ENCODE data around the gene EXOC1. TPM values are rescaled to one million over a fixed set of nuclear protein-coding genes. Genes with fewer than 3 reads are reported as not detected.
A peak's percentile ranks its signal among the peaks of the same experiment; 100 is the strongest.

EXOC1 gene
- total RNA-seq, 2 donors from 2014 or later: 19.8 to 20.6 TPM

DNA sequence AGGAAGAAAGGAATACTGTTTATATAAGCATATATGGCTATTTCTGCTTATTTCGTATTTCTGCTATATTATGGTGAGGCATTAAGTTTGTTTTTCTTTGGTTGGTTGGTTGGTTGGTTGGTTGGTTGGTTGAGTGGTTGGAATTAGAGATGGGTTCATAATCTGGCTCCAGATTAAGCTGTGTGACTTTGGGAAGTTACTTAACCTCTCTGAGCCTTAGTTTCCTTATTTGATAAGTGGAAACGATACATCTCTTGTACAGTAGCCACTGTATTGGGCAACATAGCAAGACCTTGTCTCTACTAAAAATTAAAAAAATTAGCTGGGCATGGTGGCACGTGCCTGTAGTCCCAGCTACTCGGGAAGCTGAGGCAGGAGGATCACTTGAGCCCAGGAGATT lies 49.2 kb downstream of the EXOC1 start:
- peaks cover 9% of the 10 kb centered on the region for H3K4me1 Mint-ChIP-seq
- no peak for ATAC-seq
- H3K36me3 Mint-ChIP-seq (ENCODE audit: low read depth): peaks cover 3% of the 10 kb centered on the region

DNA sequence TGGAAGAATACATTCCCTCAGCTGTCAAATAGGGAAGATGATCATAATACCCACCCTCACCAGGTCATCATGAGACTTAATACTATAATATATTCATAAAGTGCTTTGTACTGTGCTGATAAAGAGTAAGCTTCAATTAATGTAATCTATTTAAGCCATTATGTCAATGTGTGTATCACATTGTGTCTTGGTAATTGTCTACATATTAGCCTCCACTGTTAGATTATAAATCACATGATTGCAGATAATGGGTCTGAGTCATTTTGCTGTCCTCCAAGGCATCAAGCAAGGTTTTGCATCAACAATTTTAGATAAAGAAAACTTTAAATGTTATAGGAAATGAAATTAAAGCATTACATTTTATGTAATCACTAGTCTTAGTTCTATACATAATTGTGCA lies 50.1 kb downstream of the EXOC1 start:
- Mint-ChIP-seq H3K27ac (no peak overlapping the region), H3K4me1 (peaks cover 9% of the 10 kb centered on the region), H3K27me3 (no peaks in the 10 kb centered on the region), H3K4me3 (no peak overlapping the region), H3K36me3 (ENCODE audit: low read depth) (peaks cover 3% of the 10 kb centered on the region)
- no peak for DNase-seq
- no peak for ATAC-seq
- no peaks in the 10 kb centered on the region for H3K9me3 ChIP-seq (ENCODE audit: control insufficient read depth, low read length, poor library complexity, severe bottlenecking)

More for the DNA sequence above, 49.2 kb downstream of the EXOC1 start:
- Mint-ChIP-seq H3K27me3 (no peaks in the 10 kb centered on the region), H3K27ac (no peak overlapping the region), H3K4me3 (no peak overlapping the region)
- H3K9me3 ChIP-seq (ENCODE audit: control insufficient read depth, low read length, poor library complexity, severe bottlenecking): no peaks in the 10 kb centered on the region
- DNase-seq: no peak

DNA sequence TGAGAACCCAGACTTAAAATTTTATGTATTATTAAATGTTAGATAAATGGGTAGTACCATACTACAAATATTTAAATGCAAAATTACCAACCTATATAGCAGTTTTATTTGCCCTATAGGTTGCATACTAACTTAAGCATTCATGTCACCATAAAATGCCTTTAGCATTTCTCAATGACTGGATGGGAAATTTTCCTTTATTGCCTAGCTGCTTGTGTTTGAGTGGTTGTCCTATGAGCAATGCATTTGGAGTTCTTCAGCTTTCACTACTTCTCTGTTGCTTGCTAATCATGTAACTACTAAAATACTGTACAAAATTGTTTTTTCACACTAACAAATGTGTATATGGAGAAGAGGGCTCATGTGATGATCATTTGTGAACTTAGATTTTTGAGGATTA lies 51.1 kb downstream of the EXOC1 start:
- no peaks in the 10 kb centered on the region for H3K9me3 ChIP-seq (ENCODE audit: control insufficient read depth, low read length, poor library complexity, severe bottlenecking)
- H3K36me3 Mint-ChIP-seq (ENCODE audit: low read depth): peaks cover 3% of the 10 kb centered on the region
- DNase-seq (no peak), ATAC-seq (no peak)
- no peaks in the 10 kb centered on the region for H3K27me3 Mint-ChIP-seq
- H3K4me3 Mint-ChIP-seq: no peak overlapping the region
- no peak overlapping the region for H3K27ac Mint-ChIP-seq
- H3K4me1 Mint-ChIP-seq: peaks cover 9% of the 10 kb centered on the region

DNA sequence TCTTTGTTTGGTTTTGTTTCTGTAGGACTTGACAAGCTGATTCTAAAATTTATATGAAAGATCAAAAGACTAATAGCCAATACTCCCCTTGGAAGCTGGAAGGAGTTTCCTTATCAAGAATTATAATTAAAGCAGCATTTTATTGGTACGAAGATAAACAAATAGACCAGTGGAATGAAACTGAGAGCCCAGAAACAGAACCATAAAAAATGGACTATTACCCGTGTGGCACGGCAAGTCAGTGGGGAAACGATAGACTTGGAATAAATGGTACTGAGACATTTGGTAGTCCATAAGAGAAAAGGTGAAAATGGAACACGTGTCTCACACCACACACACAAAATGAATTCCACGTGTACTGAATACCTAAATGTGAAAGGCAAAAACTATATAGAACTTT lies 52.9 kb downstream of the EXOC1 start:
- peak overlapping the region; percentile 75 for H3K27ac Mint-ChIP-seq

DNA sequence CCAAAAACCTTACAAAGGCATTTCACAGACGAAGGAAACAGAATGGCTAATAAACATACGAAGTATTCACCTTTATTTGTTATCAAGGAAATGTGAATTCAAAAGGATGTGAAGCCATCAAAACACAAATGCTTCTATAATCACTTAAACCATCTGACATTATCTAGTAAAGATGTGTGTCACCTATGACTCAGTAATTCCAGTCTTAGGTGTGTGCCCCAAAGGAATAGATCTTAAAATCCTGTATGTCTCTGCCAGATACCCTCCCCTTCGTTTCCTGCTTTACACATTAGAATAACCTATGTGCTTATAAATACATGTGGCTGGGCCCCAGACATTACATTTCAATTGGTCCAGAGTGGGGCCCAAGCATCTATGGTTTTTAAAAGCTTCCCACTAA lies 53.5 kb downstream of the EXOC1 start:
- ATAC-seq (no peak), DNase-seq (no peak)
- H3K4me3 Mint-ChIP-seq: peak overlapping the region; percentile 58
- peaks cover 3% of the 10 kb centered on the region for H3K36me3 Mint-ChIP-seq (ENCODE audit: low read depth)
- peaks cover 9% of the 10 kb centered on the region for H3K4me1 Mint-ChIP-seq
- no peaks in the 10 kb centered on the region for H3K27me3 Mint-ChIP-seq
- H3K9me3 ChIP-seq (ENCODE audit: control insufficient read depth, low read length, poor library complexity, severe bottlenecking): no peaks in the 10 kb centered on the region
- peak overlapping the region; percentile 75 for H3K27ac Mint-ChIP-seq

More for the DNA sequence above, 52.9 kb downstream of the EXOC1 start:
- Mint-ChIP-seq H3K4me1 (peaks cover 9% of the 10 kb centered on the region), H3K36me3 (ENCODE audit: low read depth) (peaks cover 3% of the 10 kb centered on the region), H3K27me3 (no peaks in the 10 kb centered on the region), H3K4me3 (no peak overlapping the region)
- DNase-seq (no peak), ATAC-seq (no peak)
- H3K9me3 ChIP-seq (ENCODE audit: control insufficient read depth, low read length, poor library complexity, severe bottlenecking): no peaks in the 10 kb centered on the region

DNA sequence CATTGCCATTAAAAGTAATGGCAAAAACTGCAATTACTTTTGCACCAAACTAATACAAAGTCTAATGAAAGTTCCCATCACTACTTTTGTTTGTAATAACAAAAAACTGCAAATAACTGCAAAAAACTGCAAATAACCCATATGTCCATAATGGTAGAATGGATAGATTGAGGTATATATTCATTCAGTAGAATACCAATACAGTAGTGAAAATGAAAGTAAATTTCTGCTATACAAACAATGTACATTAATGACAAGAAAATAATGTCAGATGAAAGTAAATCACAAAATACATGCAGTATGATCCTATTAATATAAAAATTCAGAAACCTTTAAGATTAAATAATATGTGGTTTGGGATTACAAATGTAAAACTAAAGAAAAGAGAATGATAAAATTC lies 54.0 kb downstream of the EXOC1 start:
- Mint-ChIP-seq H3K4me1 (peaks cover 9% of the 10 kb centered on the region), H3K36me3 (ENCODE audit: low read depth) (peaks cover 3% of the 10 kb centered on the region), H3K27me3 (no peaks in the 10 kb centered on the region), H3K27ac (peak overlapping the region; percentile 75), H3K4me3 (peak overlapping the region; percentile 58)
- no peak for DNase-seq
- no peak for ATAC-seq
- no peaks in the 10 kb centered on the region for H3K9me3 ChIP-seq (ENCODE audit: control insufficient read depth, low read length, poor library complexity, severe bottlenecking)

DNA sequence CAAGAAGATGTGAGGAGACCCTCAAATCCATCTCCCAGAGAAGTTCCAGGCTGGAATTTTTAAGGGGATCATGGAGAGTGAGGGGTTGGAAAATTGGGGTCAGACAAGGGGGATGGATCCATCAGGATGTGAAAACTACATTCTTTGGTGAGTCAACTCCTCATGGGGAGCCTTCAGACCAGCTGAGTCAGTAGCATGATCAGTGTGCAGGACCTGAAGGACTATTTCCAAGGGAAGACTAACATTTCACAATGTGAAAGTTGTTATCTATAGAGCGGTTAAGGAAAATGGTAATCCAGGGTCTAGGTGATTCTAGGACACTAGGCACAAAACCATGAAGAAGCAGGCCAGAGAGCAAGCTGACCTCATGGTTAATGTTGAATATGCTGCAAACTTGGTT lies 56.7 kb downstream of the EXOC1 start:
- Mint-ChIP-seq H3K27ac (no peak overlapping the region), H3K27me3 (no peaks in the 10 kb centered on the region), H3K4me3 (no peak overlapping the region), H3K36me3 (ENCODE audit: low read depth) (no peaks in the 10 kb centered on the region), H3K4me1 (peaks cover 9% of the 10 kb centered on the region)
- H3K9me3 ChIP-seq (ENCODE audit: control insufficient read depth, low read length, poor library complexity, severe bottlenecking): no peaks in the 10 kb centered on the region
- DNase-seq: no peak
- ATAC-seq: no peak

DNA sequence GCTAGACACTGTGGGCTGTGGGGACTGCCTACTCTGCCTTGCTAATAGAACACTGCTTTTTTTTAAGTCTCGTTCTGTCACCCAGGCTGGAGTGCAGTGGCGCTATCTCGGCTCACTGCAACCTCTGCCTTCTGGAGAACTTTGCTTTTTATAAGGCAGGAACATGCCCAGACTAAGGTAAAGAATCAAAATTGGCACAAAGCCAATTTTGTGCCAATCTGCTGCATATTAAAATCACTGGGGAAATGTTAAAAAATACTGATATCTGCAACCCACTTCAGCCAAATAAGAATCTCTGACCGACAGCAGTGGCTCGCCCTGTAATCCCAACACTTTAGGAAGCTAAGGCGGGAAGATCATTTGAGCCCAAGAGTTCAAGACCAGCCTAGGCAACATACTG lies 58.8 kb downstream of the EXOC1 start:
- H3K9me3 ChIP-seq (ENCODE audit: control insufficient read depth, low read length, poor library complexity, severe bottlenecking): no peaks in the 10 kb centered on the region
- peak overlapping the region; percentile 62 for H3K27ac Mint-ChIP-seq
- no peak for ATAC-seq
- H3K27me3 Mint-ChIP-seq: no peaks in the 10 kb centered on the region
- no peaks in the 10 kb centered on the region for H3K36me3 Mint-ChIP-seq (ENCODE audit: low read depth)
- no peak overlapping the region for H3K4me3 Mint-ChIP-seq
- no peak for DNase-seq
- H3K4me1 Mint-ChIP-seq: peaks cover under 1% of the 10 kb centered on the region

DNA sequence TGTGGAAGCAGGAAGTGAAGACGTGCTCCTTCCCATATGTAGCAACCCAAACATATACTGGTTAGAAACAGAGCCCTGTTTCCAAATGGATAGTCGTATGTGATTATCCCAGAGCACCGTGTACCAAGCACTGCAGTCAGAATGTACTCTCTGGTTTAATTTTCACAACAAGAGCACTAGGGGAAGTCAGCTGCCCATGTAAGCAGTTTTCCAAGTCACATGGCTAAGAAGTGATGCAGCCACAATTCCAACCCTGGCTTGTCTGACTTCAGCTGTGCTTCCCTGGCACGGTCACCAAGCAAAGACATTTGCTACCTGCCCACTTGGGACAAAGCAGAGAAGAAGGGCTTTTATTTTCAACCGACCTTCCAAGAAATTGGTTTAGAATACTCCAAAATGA lies 67.1 kb downstream of the EXOC1 start:
- Mint-ChIP-seq H3K27me3 (no peaks in the 10 kb centered on the region), H3K4me1 (no peaks in the 10 kb centered on the region), H3K27ac (no peak overlapping the region), H3K4me3 (no peak overlapping the region), H3K36me3 (ENCODE audit: low read depth) (no peaks in the 10 kb centered on the region)
- ATAC-seq (no peak), DNase-seq (no peak)
- no peaks in the 10 kb centered on the region for H3K9me3 ChIP-seq (ENCODE audit: control insufficient read depth, low read length, poor library complexity, severe bottlenecking)

DNA sequence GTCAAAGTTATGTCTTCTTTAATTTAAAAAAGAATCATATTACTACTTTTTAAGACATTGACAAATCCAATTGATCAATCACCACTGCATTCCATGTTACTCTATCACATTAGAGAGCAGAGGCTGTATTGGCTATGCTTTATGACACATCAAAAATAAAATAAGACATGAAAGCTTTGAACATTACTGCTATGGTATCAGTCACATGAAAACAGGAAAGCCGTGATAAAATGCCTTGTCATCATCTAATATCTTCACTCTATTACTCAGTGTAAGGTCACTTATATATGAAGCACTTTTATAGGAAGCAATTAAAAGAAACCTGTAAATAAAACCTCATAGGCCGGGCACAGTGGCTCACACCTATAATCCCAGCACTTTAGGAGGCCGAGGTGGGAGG lies 67.6 kb downstream of the EXOC1 start:
- no peak overlapping the region for H3K27ac Mint-ChIP-seq
- H3K4me3 Mint-ChIP-seq: no peak overlapping the region
- H3K4me1 Mint-ChIP-seq: no peaks in the 10 kb centered on the region
- no peaks in the 10 kb centered on the region for H3K27me3 Mint-ChIP-seq
- H3K9me3 ChIP-seq (ENCODE audit: control insufficient read depth, low read length, poor library complexity, severe bottlenecking): no peaks in the 10 kb centered on the region
- no peak for DNase-seq
- H3K36me3 Mint-ChIP-seq (ENCODE audit: low read depth): no peaks in the 10 kb centered on the region
- ATAC-seq: no peak

DNA sequence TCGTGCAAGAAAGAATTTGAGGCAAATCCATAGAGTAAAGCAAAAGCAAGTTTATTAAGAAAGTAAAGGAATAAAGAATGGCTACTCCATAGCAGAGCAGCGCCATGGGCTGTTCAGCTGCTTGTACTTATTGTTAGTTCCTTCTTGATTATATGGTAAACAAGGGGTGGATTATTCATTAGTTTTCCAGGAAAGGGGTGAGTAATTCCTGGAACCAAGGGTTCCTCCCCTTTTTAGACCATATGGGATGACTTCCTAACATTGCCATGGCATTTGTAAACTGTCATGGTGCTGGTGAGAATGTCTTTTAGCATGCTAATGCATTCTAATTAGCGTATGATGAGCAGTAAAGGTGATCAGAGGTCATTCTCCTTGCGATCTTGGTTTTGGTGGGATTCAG lies 71.8 kb downstream of the EXOC1 start:
- H3K9me3 ChIP-seq (ENCODE audit: control insufficient read depth, low read length, poor library complexity, severe bottlenecking): no peaks in the 10 kb centered on the region
- no peaks in the 10 kb centered on the region for H3K4me1 Mint-ChIP-seq
- no peak overlapping the region for H3K4me3 Mint-ChIP-seq
- DNase-seq (no peak), ATAC-seq (no peak)
- H3K27me3 Mint-ChIP-seq: no peaks in the 10 kb centered on the region
- H3K27ac Mint-ChIP-seq: no peak overlapping the region
- H3K36me3 Mint-ChIP-seq (ENCODE audit: low read depth): no peaks in the 10 kb centered on the region

DNA sequence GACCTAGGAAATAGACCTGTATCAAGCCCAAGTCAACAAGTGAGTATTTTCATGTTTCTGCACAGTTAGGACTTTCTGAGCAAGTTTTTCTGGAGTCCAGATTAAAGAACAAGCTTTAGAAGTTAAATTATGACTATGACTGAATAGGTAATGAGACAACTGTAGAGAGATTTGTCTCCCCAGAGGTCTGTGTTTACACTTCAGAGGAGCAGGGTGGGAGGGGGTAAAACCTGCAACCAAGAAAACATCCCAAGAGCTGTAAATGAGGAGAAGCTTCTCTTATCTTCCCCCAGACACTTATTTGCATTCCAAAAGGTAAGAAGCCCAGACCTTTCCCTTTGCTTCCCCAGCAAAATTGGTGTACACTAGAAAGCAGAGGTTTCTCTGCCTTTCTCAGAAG lies 73.2 kb downstream of the EXOC1 start:
- no peaks in the 10 kb centered on the region for H3K9me3 ChIP-seq (ENCODE audit: control insufficient read depth, low read length, poor library complexity, severe bottlenecking)
- Mint-ChIP-seq H3K27me3 (no peaks in the 10 kb centered on the region), H3K4me1 (no peaks in the 10 kb centered on the region), H3K4me3 (no peak overlapping the region), H3K36me3 (ENCODE audit: low read depth) (no peaks in the 10 kb centered on the region), H3K27ac (no peak overlapping the region)
- ATAC-seq (no peak), DNase-seq (no peak)

DNA sequence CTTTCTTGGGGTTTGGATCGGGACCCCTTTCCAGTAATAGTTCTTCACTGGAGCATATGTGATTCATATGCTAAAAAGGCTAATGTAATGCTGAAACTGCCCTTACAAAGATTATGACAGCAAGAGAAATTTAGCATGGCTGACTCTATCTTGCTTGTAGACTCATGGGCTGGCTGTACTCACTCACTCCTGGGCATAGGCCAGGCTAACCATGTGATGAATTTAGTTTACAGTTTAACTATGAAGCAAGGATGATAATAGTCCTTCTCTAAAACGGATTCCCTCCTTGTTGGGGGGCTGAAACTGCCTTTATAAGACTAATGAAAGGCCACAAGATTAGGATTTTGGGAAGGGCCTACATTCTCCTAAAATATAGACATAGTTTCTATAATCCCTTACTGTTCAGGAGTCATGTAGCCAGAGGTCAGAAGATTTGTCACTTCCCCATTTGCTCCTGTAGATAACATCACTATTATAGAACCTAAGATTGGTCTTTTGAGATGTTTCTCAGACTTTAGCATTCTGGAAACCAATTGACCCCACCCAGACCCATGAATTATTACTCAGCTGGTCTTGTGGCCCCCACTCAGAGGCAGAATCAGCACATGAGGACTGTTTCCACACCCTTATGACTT lies 74.5 kb downstream of the EXOC1 start:
- H3K9me3 ChIP-seq (ENCODE audit: control insufficient read depth, low read length, poor library complexity, severe bottlenecking): no peaks in the 10 kb centered on the region
- Mint-ChIP-seq H3K27ac (no peak overlapping the region), H3K4me3 (no peak overlapping the region), H3K4me1 (no peaks in the 10 kb centered on the region), H3K36me3 (ENCODE audit: low read depth) (no peaks in the 10 kb centered on the region), H3K27me3 (no peaks in the 10 kb centered on the region)
- DNase-seq (no peak), ATAC-seq (no peak)

DNA sequence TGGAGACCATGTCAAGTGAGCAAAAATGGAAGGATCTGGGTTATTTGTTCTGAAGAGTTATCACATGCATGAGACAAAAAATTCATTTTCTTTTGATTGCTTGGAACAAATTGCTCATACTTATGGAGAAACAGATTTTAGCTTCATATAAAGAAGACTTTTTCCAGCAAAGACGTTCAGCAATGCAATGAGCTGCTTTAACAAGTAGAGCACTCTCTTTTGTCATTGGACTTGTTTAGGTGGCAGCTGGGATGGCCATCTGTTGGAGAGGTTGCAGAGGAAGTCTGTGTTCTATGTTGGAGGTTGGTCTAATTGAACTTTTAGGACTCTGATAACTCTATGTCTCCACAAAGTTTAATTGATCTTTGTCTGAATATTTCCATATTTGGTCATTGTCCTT lies 75.4 kb downstream of the EXOC1 start:
- Mint-ChIP-seq H3K4me3 (no peak overlapping the region), H3K27me3 (no peaks in the 10 kb centered on the region), H3K4me1 (no peaks in the 10 kb centered on the region), H3K27ac (no peak overlapping the region), H3K36me3 (ENCODE audit: low read depth) (no peaks in the 10 kb centered on the region)
- ATAC-seq: no peak
- peaks cover 2% of the 10 kb centered on the region for H3K9me3 ChIP-seq (ENCODE audit: control insufficient read depth, low read length, poor library complexity, severe bottlenecking)
- no peak for DNase-seq

Measured in T-helper 17 cell (primary cell).